ENCODE measurements around the gene MAPRE2. TPM values are rescaled to one million over a fixed set of nuclear protein-coding genes. Genes with fewer than 3 reads are reported as not detected.

The MAPRE2 gene
- total RNA-seq, 1 donor from 2014 or later, result 120 TPM

DNA sequence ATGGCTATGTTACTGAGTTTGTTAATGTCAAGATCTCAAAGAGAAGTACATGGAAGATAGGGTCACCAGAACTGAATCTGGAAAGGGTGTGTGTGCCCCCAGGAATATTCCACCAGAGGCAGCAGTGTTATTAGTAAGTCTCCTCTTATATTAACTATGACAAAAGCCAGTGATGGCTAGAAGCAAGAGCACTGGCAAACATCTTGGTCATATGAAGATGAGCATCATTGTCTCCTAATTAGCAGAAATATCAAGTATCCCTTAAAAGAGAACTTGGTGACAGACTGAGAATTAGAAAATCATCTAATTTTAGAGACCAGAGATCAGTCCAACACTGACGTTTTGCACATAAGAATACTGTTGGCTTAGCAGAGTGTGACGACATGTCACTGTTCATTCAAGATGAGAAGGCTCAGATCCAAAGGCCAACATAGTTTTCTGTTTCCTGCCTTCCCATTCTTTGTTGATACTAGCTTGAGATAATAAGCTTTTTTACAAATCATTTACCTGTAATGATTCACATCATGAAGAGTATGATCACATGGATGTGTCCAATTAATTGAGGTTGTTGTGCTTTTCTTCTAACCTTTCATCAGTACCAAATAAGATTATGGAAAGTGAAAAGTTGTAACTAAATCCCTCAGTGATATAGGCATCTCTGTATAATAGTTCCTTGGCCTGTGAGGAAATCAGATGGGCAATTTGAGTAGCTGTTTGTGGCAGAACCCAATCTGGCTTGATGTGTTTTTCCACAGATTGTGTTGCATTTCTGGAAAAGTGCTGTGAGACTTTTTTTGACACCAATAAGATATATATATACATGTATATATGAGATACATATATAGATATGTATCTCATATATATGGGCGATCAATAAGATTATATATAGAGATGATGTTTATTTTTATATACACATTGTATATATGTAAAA, 44.5 kb downstream of the MAPRE2 start:
- intact Hi-C loops (cut with micrococcal nuclease), result no loop called here
- peak; percentile 10 for TF ChIP-seq CTCF (IDR thresholded peaks at IDR 0.05; ENCODE audit: borderline replicate concordance)
- no peak for DNase-seq
- no peaks in the 10 kb centered on the region for H3K9me3 ChIP-seq (replicated peaks)
- H3K27me3 ChIP-seq (ENCODE audit: low read depth), result no peaks in the 10 kb centered on the region
- peaks cover 90% of the 10 kb centered on the region for H3K4me1 ChIP-seq
- H3K4me3 ChIP-seq, result no peak overlapping the region
- peaks cover 8% of the 10 kb centered on the region for H3K36me3 ChIP-seq
- peak overlapping the region; percentile 89 for H3K27ac ChIP-seq (replicated peaks)

- H3K4me1 ChIP-seq, result peaks cover 88% of the 10 kb centered on the region
- peak overlapping the region; percentile 89 for H3K27ac ChIP-seq (replicated peaks)
- H3K9me3 ChIP-seq (replicated peaks), result no peaks in the 10 kb centered on the region
- H3K27me3 ChIP-seq (ENCODE audit: low read depth), result no peaks in the 10 kb centered on the region
- intact Hi-C loops (cut with micrococcal nuclease), result no loop called here
- no peak for TF ChIP-seq CTCF (IDR thresholded peaks at IDR 0.05; ENCODE audit: borderline replicate concordance)
- DNase-seq, result no peak
- H3K4me3 ChIP-seq, result no peak overlapping the region
- no peaks in the 10 kb centered on the region for H3K36me3 ChIP-seq
Observed at GRCh38 chr18:35086704-35087103, 45.5 kb downstream of the MAPRE2 start.

DNA sequence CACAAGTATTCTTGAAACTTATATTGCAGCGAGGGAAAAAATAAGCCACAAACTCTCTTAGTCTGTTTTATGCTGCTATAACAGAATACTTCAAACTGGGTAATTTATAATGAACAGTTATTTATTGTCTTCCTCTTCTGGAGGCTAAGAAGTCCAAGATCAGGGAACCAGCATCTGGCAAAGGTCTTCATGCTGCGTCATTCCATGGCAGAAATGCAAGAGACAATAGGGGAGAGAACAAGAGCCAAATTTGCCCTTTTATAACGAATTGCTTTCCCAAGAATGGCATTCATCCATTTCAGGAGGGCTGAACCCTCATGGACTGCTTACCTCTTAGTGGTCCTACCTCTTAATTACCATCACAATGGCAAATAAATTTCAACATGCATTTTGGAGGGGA, 46.5 kb downstream of the MAPRE2 start:
- H3K27me3 ChIP-seq (ENCODE audit: low read depth), result no peaks in the 10 kb centered on the region
- DNase-seq, result no peak
- peaks cover 89% of the 10 kb centered on the region for H3K4me1 ChIP-seq
- H3K9me3 ChIP-seq (replicated peaks), result no peaks in the 10 kb centered on the region
- intact Hi-C loops (cut with micrococcal nuclease), result no loop called here
- H3K4me3 ChIP-seq, result no peak overlapping the region
- peak overlapping the region; percentile 89 for H3K27ac ChIP-seq (replicated peaks)
- TF ChIP-seq CTCF (IDR thresholded peaks at IDR 0.05; ENCODE audit: borderline replicate concordance), result no peak
- H3K36me3 ChIP-seq, result no peaks in the 10 kb centered on the region

DNA sequence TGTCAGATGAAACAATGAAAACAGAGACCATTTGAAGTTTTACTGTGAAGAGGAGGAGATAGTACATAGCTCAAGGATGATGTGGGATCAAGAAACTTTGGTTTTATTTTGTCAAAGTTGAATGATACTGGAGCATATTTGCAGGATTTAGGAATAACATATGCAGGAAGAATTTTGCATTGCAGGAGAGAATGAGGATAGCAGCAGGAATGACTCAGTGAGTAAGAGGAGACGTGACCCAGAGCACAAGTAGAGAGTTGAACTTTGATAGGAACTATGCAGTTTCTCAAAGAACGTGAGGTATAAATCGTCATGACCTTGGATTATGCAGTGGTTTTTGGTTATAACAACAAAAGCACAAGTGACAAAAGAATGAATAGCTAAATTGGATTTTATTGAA, 47.7 kb downstream of the MAPRE2 start:
- Histone ChIP-seq H3K9me3 (replicated peaks) (no peaks in the 10 kb centered on the region), H3K4me3 (no peak overlapping the region), H3K27ac (replicated peaks) (peak overlapping the region; percentile 89), H3K4me1 (peaks cover 96% of the 10 kb centered on the region), H3K36me3 (no peaks in the 10 kb centered on the region), H3K27me3 (ENCODE audit: low read depth) (no peaks in the 10 kb centered on the region)
- no peak for DNase-seq
- no peak for TF ChIP-seq CTCF (IDR thresholded peaks at IDR 0.05; ENCODE audit: borderline replicate concordance)
- intact Hi-C loops (cut with micrococcal nuclease), result no loop called here

DNA sequence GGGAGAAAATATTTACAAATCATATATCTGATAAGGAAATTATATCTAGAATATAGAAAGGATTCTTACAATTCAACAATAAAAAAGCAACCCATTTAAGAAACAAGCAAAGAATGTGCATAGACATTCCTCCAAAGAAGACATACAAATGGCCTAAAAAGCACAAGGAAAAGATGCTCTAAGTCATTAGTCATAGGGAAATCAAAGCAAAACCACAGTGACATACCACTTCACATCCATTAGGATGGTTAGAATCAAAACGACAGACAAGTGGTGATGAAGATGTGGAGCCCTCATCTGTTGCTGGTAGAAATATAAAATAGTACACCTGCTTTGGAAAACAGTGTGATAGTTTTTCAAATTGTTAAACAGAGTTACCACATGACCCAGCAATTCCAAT, 48.2 kb downstream of the MAPRE2 start:
- no peaks in the 10 kb centered on the region for H3K36me3 ChIP-seq
- H3K9me3 ChIP-seq (replicated peaks), result no peaks in the 10 kb centered on the region
- no peak for TF ChIP-seq CTCF (IDR thresholded peaks at IDR 0.05; ENCODE audit: borderline replicate concordance)
- DNase-seq, result no peak
- peak overlapping the region; percentile 89 for H3K27ac ChIP-seq (replicated peaks)
- H3K27me3 ChIP-seq (ENCODE audit: low read depth), result no peaks in the 10 kb centered on the region
- H3K4me3 ChIP-seq, result no peak overlapping the region
- intact Hi-C loops (cut with micrococcal nuclease), result no loop called here
- peaks cover 93% of the 10 kb centered on the region for H3K4me1 ChIP-seq
